ENCODE measurements around the gene POLRMT.
"Not testable (repeated sequence)": the region's sequence is repeated elsewhere in the genome, so short reads cannot be mapped to it uniquely, and the experiment has no call there.

Gene POLRMT

GRCh38 chr19:609004-609346 is 24.4 kb downstream of the POLRMT start:
- no peak for DNase-seq

GRCh38 chr19:608155-609003 is 25.0 kb downstream of the POLRMT start:
- DNase-seq = no peak

GRCh38 chr19:607301-608154 is 25.8 kb downstream of the POLRMT start:
- no peak for DNase-seq

GRCh38 chr19:605061-605971 is 28.0 kb downstream of the POLRMT start:
- not testable (repeated sequence) for DNase-seq

GRCh38 chr19:604355-604754 is 29.0 kb downstream of the POLRMT start:
- no peak for DNase-seq

- not testable (repeated sequence) for DNase-seq
These were observed 29.6 kb downstream of the POLRMT start for GRCh38 chr19:603779-604178.

- not testable (repeated sequence) for DNase-seq
These were observed 30.1 kb downstream of the POLRMT start for GRCh38 chr19:603302-603639.

GRCh38 chr19:602391-603301 is 30.7 kb downstream of the POLRMT start:
- DNase-seq = no peak

- no peak for DNase-seq
These were observed 31.5 kb downstream of the POLRMT start for GRCh38 chr19:601790-602189.

- DNase-seq = no peak
These were observed 32.0 kb downstream of the POLRMT start for GRCh38 chr19:601310-601709.

GRCh38 chr19:597406-598315 is 35.7 kb downstream of the POLRMT start:
- no peak for DNase-seq

GRCh38 chr19:596263-596655 is 37.1 kb downstream of the POLRMT start:
- DNase-seq = no peak

GRCh38 chr19:595326-596262 is 37.7 kb downstream of the POLRMT start:
- no peak for DNase-seq

- no peak for DNase-seq
These were observed 39.0 kb downstream of the POLRMT start for GRCh38 chr19:594265-594870.

- DNase-seq = no peak
These were observed 39.8 kb downstream of the POLRMT start for GRCh38 chr19:593505-593904.

- no peak for DNase-seq
These were observed 40.3 kb downstream of the POLRMT start for GRCh38 chr19:593055-593454.

GRCh38 chr19:592101-592500 is 41.2 kb downstream of the POLRMT start:
- no peak for DNase-seq

- DNase-seq = no peak
These were observed 42.0 kb downstream of the POLRMT start for GRCh38 chr19:591099-591958.
